ENCODE results near the gene GTF3A. TPM values are rescaled to one million over a fixed set of nuclear protein-coding genes. Genes with fewer than 3 reads are reported as not detected.

The GTF3A gene
- total and polyA plus RNA-seq, 2 of the 8 experiments (the other 6 are each of a cell fraction or from before 2014, with no cell fraction given): 41.6 to 96.5 TPM

GRCh38 chr13:27427641-27428040 is 3.2 kb downstream of the GTF3A start:
- Histone ChIP-seq H2BK12ac (ENCODE audit: low read depth, low read length) (no peak overlapping the region), H2BK15ac (ENCODE audit: low read length) (no peak overlapping the region), H3K79me1 (ENCODE audit: low read depth, low read length) (peaks cover 13% of the 10 kb centered on the region), H3K23ac (ENCODE audit: insufficient read length) (no peak overlapping the region), H3K4ac (replicated peaks; ENCODE audit: insufficient read length, low read depth, low read length) (no peak overlapping the region), H3K4me3 (ENCODE audit: extremely low read depth in 1 of 4, insufficient read depth in 2 of 4, low read depth in 3 of 4, low read length in 4 of 4) (no peak overlapping the region), H3K27me3 (replicated peaks in 1 of 4; ENCODE audit: control insufficient read depth in 3 of 4, extremely low read depth in 1 of 4, insufficient read depth in 3 of 4, low read length in 3 of 4) (peaks cover 0 to 5% (median 3%) of the 10 kb centered on the region in 4 experiments; a peak in 2 of 7 replicates), H2AK5ac (ENCODE audit: low read depth, low read length) (no peak overlapping the region), H4K8ac (ENCODE audit: extremely low read depth, insufficient read depth, low read length) (no peak overlapping the region), H3K4me2 (ENCODE audit: insufficient read depth in 1 of 2, low read depth in 2 of 2, low read length in 2 of 2) (no peak overlapping the region; a peak in 1 of 4 replicates), H3K27ac (ENCODE audit: low read depth, low read length) (no peak overlapping the region), H3K4me1 (replicated peaks in 1 of 4; ENCODE audit: control insufficient read depth in 3 of 4, insufficient read depth in 4 of 4, low read length in 3 of 4) (peaks cover 0 to 17% (median 9%) of the 10 kb centered on the region in 4 experiments; a peak in 5 of 7 replicates), H4K20me1 (replicated peaks in 1 of 2; ENCODE audit: control insufficient read depth in 1 of 2, insufficient read depth in 2 of 2, low read length in 2 of 2) (peaks cover 0 to 3% of the 10 kb centered on the region in 2 experiments), H3K79me2 (ENCODE audit: control insufficient read depth in 1 of 2, insufficient read depth in 2 of 2, low read length in 2 of 2) (peaks cover 0 to 26% of the 10 kb centered on the region in 2 experiments; a peak in 2 of 4 replicates), H4K5ac (ENCODE audit: insufficient read length, low read depth, low read length) (no peak overlapping the region), H3K56ac (replicated peaks; ENCODE audit: insufficient read length, low read depth, low read length) (no peak overlapping the region), H2BK120ac (replicated peaks; ENCODE audit: low read depth, low read length) (no peak overlapping the region), H4K91ac (replicated peaks; ENCODE audit: insufficient read length, low read length) (no peak overlapping the region), H3K36me3 (ENCODE audit: control insufficient read depth in 2 of 4, insufficient read depth in 4 of 4, low read length in 3 of 4) (peaks cover 7 to 53% (median 34%) of the 10 kb centered on the region in 4 experiments), H2BK20ac (ENCODE audit: low read length) (no peak overlapping the region), H2AFZ (ENCODE audit: low read length) (no peak overlapping the region), H3K9ac (replicated peaks in 1 of 4; ENCODE audit: extremely low read depth in 1 of 4, low read depth in 3 of 4, low read length in 3 of 4) (no peak overlapping the region; a peak in 1 of 7 replicates), H3K14ac (ENCODE audit: insufficient read length) (no peak overlapping the region), H3K23me2 (ENCODE audit: low read depth, low read length) (peaks cover 13% of the 10 kb centered on the region), H3K18ac (ENCODE audit: extremely low read depth, low read length) (no peak overlapping the region), H2BK5ac (ENCODE audit: low read depth, low read length) (no peak overlapping the region), H3K9me3 (ENCODE audit: insufficient read depth in 2 of 2, low read depth in 1 of 2, low read length in 1 of 2) (no peaks in the 10 kb centered on the region)
- TF ChIP-seq HDAC6 (IDR thresholded peaks at IDR 0.05; ENCODE audit: low read depth, low read length): no peak
- no peak for TF ChIP-seq KDM1A (IDR thresholded peaks at IDR 0.05; ENCODE audit: borderline replicate concordance, low read length)
- TF ChIP-seq EP300 (IDR thresholded peaks at IDR 0.05; ENCODE audit: borderline replicate concordance in 1 of 2, low read depth in 2 of 2, low read length in 2 of 2): no peak
- TF ChIP-seq CTCF (IDR thresholded peaks at IDR 0.05; ENCODE audit: control extremely low read depth in 1 of 3, insufficient read depth in 1 of 3, low read depth in 1 of 3, low read length in 3 of 3): no peak
- no peak for TF ChIP-seq RFX5 (IDR thresholded peaks at IDR 0.05; ENCODE audit: borderline replicate concordance, low read depth, low read length)
- TF ChIP-seq ASH2L (IDR thresholded peaks at IDR 0.05; ENCODE audit: low read length): no peak
- no peak for TF ChIP-seq JUND (IDR thresholded peaks at IDR 0.05; ENCODE audit: low read length)
- ChIA-PET POLR2A (ENCODE audit: partially characterized antibody) (interaction anchor here (0.6 to 1.5 kb wide), 3 partner anchors 12 to 69 kb away, joined by 3 to 5 read pairs (median 3); no protein-coding TSS in a partner anchor), CTCF (ENCODE audit: partially characterized antibody) (interaction anchor here (1.0 to 4.1 kb wide), 6 partner anchors 14 to 105 kb away, joined by 3 to 38 read pairs (median 11); no protein-coding TSS in a partner anchor)
- FAIRE-seq (no peak), DNase-seq (ENCODE audit: low read depth in 1 of 2, low spot score in 2 of 2) (no peak)
- 100% methylated on average over 2 of the region's 2 CpGs; no CpG with 5 or more reads in 1 of the 2 experiments for WGBS, 2 experiments (ENCODE audit: extremely low coverage in 1 of 2, insufficient coverage in 1 of 2, insufficient read length in 1 of 2, insufficient replicate concordance in 2 of 2, low coverage in 1 of 2, low lambda C conversion rate in 2 of 2, missing lambda C conversion rate in 1 of 2)
